B cell (primary cell): Measurements from ENCODE around the gene RAB28. TPM values are rescaled to one million over a fixed set of nuclear protein-coding genes. Genes with fewer than 3 reads are reported as not detected.

Experiments
- ATAC-seq: fragments of 200-7000 bp; cut with Tn5 transposase; one replicate; pipeline ENCODE4 v1.10.0; 2021; ENCODE audit warnings: low read depth, mild to moderate bottlenecking, moderate number of reproducible peaks, moderate library complexity
- CTCF ChIA-PET: fragments of 350-600 bp; sonication (Branson Sonifier 250); formaldehyde crosslinking; loops from one replicate; lab custom pipeline; 2021; ENCODE audit warnings: antibody characterized with exemption, inconsistent platforms; lab: Charles Lee
- POLR2A ChIA-PET: fragments of 350-600 bp; sonication (Branson Sonifier 250); formaldehyde crosslinking; loops from one replicate; lab custom pipeline; 2021; ENCODE audit warnings: antibody characterized with exemption; lab: Charles Lee
- DNase-seq: peaks from one replicate; pipeline ENCODE4 v3.0.0; 2013
- H2AFZ ChIP-seq: 2 replicates; pipeline ENCODE4 v1.6.1; 2012; ENCODE audit warnings: mild to moderate bottlenecking, low read depth, low read length; ENCODE audit not compliant: insufficient read depth, poor library complexity, severe bottlenecking
- H3K27ac ChIP-seq, 2 donors: 1 replicate in 1 of 2; 2 replicates in 1 of 2; pipeline ENCODE4 v1.5.1; 2012 to 2013; ENCODE audit warnings: low read length in 2 of 2, mild to moderate bottlenecking in 2 of 2, moderate library complexity in 1 of 2
- H3K27me3 ChIP-seq, 4 experiments: fragments of 200-600 bp in 1 of 4; sonication (generic) in 1 of 4; replicated peaks in 1 of 4; 1 replicate in 2 of 4; 2 replicates in 2 of 4; pipeline versions ENCODE4 v1.6.1 to v1.7.0; 2013 to 2016; ENCODE audit warnings: low read length in 3 of 4, mild to moderate bottlenecking in 2 of 4, mixed read lengths in 1 of 4, moderate library complexity in 1 of 4; ENCODE audit not compliant: insufficient read depth in 4 of 4, control insufficient read depth in 3 of 4; ENCODE audit errors: control extremely low read depth in 1 of 4
- H3K36me3 ChIP-seq, 2 experiments: replicated peaks in 1 of 2; 1 replicate in 1 of 2; 2 replicates in 1 of 2; pipeline versions ENCODE4 v1.6.1 to v1.7.1; 2013; ENCODE audit warnings: low read length in 1 of 2; ENCODE audit not compliant: insufficient read depth in 2 of 2, control insufficient read depth in 1 of 2; ENCODE audit errors: control extremely low read depth in 1 of 2, extremely low read depth in 1 of 2
- H3K4me1 ChIP-seq, 2 donors: fragments of 200-600 bp in 1 of 2; sonication (generic) in 1 of 2; 1 replicate in 1 of 2; 2 replicates in 1 of 2; pipeline versions ENCODE4 v1.5.1 to v1.6.1; 2013 to 2017; ENCODE audit warnings: low read length in 2 of 2; ENCODE audit not compliant: control insufficient read depth in 2 of 2, insufficient read depth in 2 of 2
- H3K4me2 ChIP-seq: replicated peaks from 2 replicates; pipeline ENCODE3; 2012; ENCODE audit warnings: mild to moderate bottlenecking, low read depth, low read length; ENCODE audit not compliant: poor library complexity, severe bottlenecking
- H3K4me3 ChIP-seq, 5 experiments: fragments of 200-600 bp in 1 of 5; sonication (generic) in 1 of 5; 1 replicate in 3 of 5; 2 replicates in 2 of 5; pipeline versions ENCODE4 v1.5.1 to v1.7.0; 2011 to 2016; ENCODE audit warnings: low read length in 4 of 5, mild to moderate bottlenecking in 4 of 5, low read depth in 2 of 5, control low read depth in 1 of 5, moderate library complexity in 1 of 5; ENCODE audit not compliant: insufficient read depth in 1 of 5; ENCODE audit errors: control extremely low read depth in 1 of 5, extremely low read depth in 1 of 5
- H3K79me2 ChIP-seq: fragments of 200-600 bp; sonication (generic); one replicate; pipeline ENCODE4 v1.6.0; 2016; ENCODE audit warnings: low read length; ENCODE audit not compliant: control insufficient read depth, insufficient read depth
- H3K9ac ChIP-seq: fragments of 200-600 bp; sonication (generic); 2 replicates; pipeline ENCODE4 v1.6.1; 2017; ENCODE audit warnings: mild to moderate bottlenecking, low read length, moderate library complexity
- H3K9me3 ChIP-seq, 3 donors: one replicate each; pipeline versions ENCODE4 v1.6.1 to v1.7.1; 2013; ENCODE audit warnings: low read length in 2 of 3; ENCODE audit not compliant: control insufficient read depth in 2 of 3, insufficient read depth in 1 of 3; ENCODE audit errors: control extremely low read depth in 1 of 3
- H4K20me1 ChIP-seq: 2 replicates; pipeline ENCODE4 v1.6.0; 2012; ENCODE audit warnings: mild to moderate bottlenecking, low read length; ENCODE audit not compliant: insufficient read depth, control insufficient read depth, poor library complexity, severe bottlenecking
- H3K27ac Mint-ChIP-seq: one replicate; pipeline ENCODE4 v1.8.0; 2021; ENCODE audit warnings: mixed read lengths
- H3K27me3 Mint-ChIP-seq: one replicate; pipeline ENCODE4 v1.8.0; 2021; ENCODE audit warnings: mixed read lengths
- H3K4me1 Mint-ChIP-seq: one replicate; pipeline ENCODE4 v1.8.0; 2021; ENCODE audit warnings: mixed read lengths
- H3K4me3 Mint-ChIP-seq: one replicate; pipeline ENCODE4 v1.8.0; 2021; ENCODE audit warnings: mixed read lengths
- H3K9me3 Mint-ChIP-seq: one replicate; pipeline ENCODE4 v1.8.0; 2022; ENCODE audit warnings: mixed read lengths; ENCODE audit not compliant: insufficient read depth
- CTCF ChIP-seq: fragments of 200-600 bp; IDR thresholded peaks from one replicate; pipeline ENCODE4 v1.8.0; 2022; ENCODE audit warnings: antibody characterized with exemption, mild to moderate bottlenecking
- EZH2 ChIP-seq: IDR thresholded peaks from 2 replicates; pipeline ENCODE4 v1.6.1; 2012; ENCODE audit warnings: borderline replicate concordance, low read depth, mild to moderate bottlenecking, moderate library complexity, low read length; ENCODE audit not compliant: insufficient read depth, poor library complexity, severe bottlenecking
- WGBS: methylation state at CpG from one replicate; pipeline ENCODE4 v1.1.5; 2013; ENCODE audit warnings: missing lambda C conversion rate; ENCODE audit not compliant: insufficient coverage; 5-methylcytosine and 5-hydroxymethylcytosine counted together
- intact Hi-C: fragments of 100-400 bp; cut with micrococcal nuclease; formaldehyde crosslinking; loops from one replicate; pipeline ENCODE4 v1.10.0; 2022
- polyA plus RNA-seq: library from polyadenylated mRNA; depleted of rRNA; stranded (reverse); fragments of >200 nt; gene quantifications from 2 replicates; pipeline ENCODE4 v1.2.3, GENCODE V29; 2012
- total RNA-seq, 2 donors: library from RNA; stranded (reverse); fragments of 120-200 nt in 1 of 2; gene quantifications; 1 replicate in 1 of 2; 2 replicates in 1 of 2; pipeline versions ENCODE4 v1.2.3 to v1.2.4, GENCODE V29; 2013 to 2022

RAB28 gene
- total and polyA plus RNA-seq, 2 donors (not counting 1 experiment from before 2014, with no cell fraction given), result 7.2 to 17.4 TPM

GRCh38 chr4:13514722-13515121 lies 30.6 kb upstream of the RAB28 start:
- TF ChIP-seq CTCF (no peak), EZH2 (no peak)
- Mint-ChIP-seq H3K27ac (no peak overlapping the region), H3K27me3 (peaks cover 58% of the 10 kb centered on the region), H3K4me1 (no peaks in the 10 kb centered on the region), H3K9me3 (no peaks in the 10 kb centered on the region), H3K4me3 (no peak overlapping the region)
- H3K4me3 ChIP-seq, result no peak overlapping the region
- no peak overlapping the region for H3K4me2 ChIP-seq
- CTCF ChIA-PET, result no interaction called here
- DNase-seq (no peak), ATAC-seq (no peak)
- H3K9ac ChIP-seq, result no peak overlapping the region
- no peaks in the 10 kb centered on the region for H3K36me3 ChIP-seq
- H4K20me1 ChIP-seq, result no peaks in the 10 kb centered on the region
- no CpG with 5 or more reads among the region's 4 CpGs for WGBS
- peaks cover 0 to 2% (median under 1%) of the 10 kb centered on the region in 3 donors for H3K9me3 ChIP-seq
- no peaks in the 10 kb centered on the region for H3K79me2 ChIP-seq
- intact Hi-C loops, result no loop called here
- H2AFZ ChIP-seq, result no peak overlapping the region
- no peaks in the 10 kb centered on the region for H3K4me1 ChIP-seq
- POLR2A ChIA-PET, result no interaction called here
- H3K27ac ChIP-seq, result no peak overlapping the region
- peaks cover 0 to 30% (median 6%) of the 10 kb centered on the region in 4 experiments for H3K27me3 ChIP-seq

DNA sequence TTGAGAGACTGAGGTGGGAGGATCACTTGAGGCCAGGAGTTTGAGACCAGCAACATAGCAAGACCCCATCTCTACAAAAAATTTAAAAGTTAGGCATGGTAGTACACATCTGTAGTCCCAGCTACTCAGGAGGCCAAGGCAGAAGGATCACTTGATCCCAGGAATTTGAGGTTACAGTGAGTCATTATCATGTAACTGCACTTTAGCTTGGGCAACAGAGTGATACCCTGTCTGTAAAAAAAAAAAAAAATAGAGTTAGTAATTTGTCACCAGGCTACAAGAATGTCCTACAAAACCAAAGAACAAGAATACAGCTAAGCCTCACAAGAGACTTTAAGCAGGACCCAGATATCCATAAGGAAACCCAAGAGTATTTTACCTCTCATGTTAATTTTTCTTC lies 27.0 kb upstream of the RAB28 start:
- intact Hi-C loops, result no loop called here
- ChIA-PET POLR2A (no interaction called here), CTCF (interaction anchor here (1.4 kb wide), 1 partner anchor 10 kb away, joined by 3 read pairs; no protein-coding TSS in a partner anchor)
- Histone ChIP-seq H3K4me1 (no peaks in the 10 kb centered on the region), H3K79me2 (no peaks in the 10 kb centered on the region), H2AFZ (no peak overlapping the region), H3K27ac (no peak overlapping the region), H3K4me3 (no peak overlapping the region), H3K36me3 (no peaks in the 10 kb centered on the region), H3K9ac (no peak overlapping the region), H3K9me3 (peaks cover 0 to 4% (median 0%) of the 10 kb centered on the region in 3 donors), H4K20me1 (no peaks in the 10 kb centered on the region), H3K27me3 (peaks cover 0 to 12% (median 5%) of the 10 kb centered on the region in 4 experiments), H3K4me2 (no peak overlapping the region)
- DNase-seq, result no peak
- Mint-ChIP-seq H3K9me3 (no peaks in the 10 kb centered on the region), H3K27ac (no peak overlapping the region), H3K4me1 (no peaks in the 10 kb centered on the region), H3K27me3 (peaks cover 53% of the 10 kb centered on the region), H3K4me3 (no peak overlapping the region)
- TF ChIP-seq EZH2 (no peak), CTCF (no peak)
- no peak for ATAC-seq
